ENCODE results near the gene HCFC2. TPM values are rescaled to one million over a fixed set of nuclear protein-coding genes. Genes with fewer than 3 reads are reported as not detected.

Gene HCFC2
- 4.8 and 7.6 TPM in 2 replicates for total RNA-seq

GRCh38 chr12:104064031-104064841 lies at the start of gene HCFC2:
Gene HCFC2 (plus strand): TSS chr12:104064531. CDS start chr12:104064561, 30 bp downstream.

GRCh38 chr12:104049903-104050356 lies 14.4 kb upstream of the HCFC2 start, which contains the start of gene GLT8D2:
Gene GLT8D2 (minus strand): TSS chr12:104050187. CDS start chr12:104019648, 30,539 bp downstream.

GRCh38 chr12:104137902-104138796 lies 73.8 kb downstream of the HCFC2 start, which contains the start of gene NFYB:
Gene NFYB (minus strand): TSS chr12:104138210. CDS start chr12:104135453, 2,757 bp downstream.

Other genes with a start within 250 kb of the HCFC2 start
- gene NT5DC3, start 223.3 kb upstream of the HCFC2 start, total RNA-seq, result 6.9 and 7.4 TPM in 2 replicates
- gene HSP90B1, start 134.1 kb upstream of the HCFC2 start, total RNA-seq, result 1,218 and 1,494 TPM in 2 replicates
- gene TDG, start 98.7 kb upstream of the HCFC2 start, total RNA-seq, result 13.7 and 21.7 TPM in 2 replicates
- 10.7 and 15.4 TPM in 2 replicates for gene GLT8D2, start 14.3 kb upstream of the HCFC2 start, total RNA-seq
- 10.9 and 19.1 TPM in 2 replicates for gene NFYB, start 73.7 kb downstream of the HCFC2 start, total RNA-seq
- gene TXNRD1, start 151.2 kb downstream of the HCFC2 start, total RNA-seq, result 63.7 and 66.3 TPM in 2 replicates
- 0.78 and 1.1 TPM in 2 replicates for gene EID3, start 239.2 kb downstream of the HCFC2 start, total RNA-seq

Data from hair follicular keratinocyte (primary cell).